ENCODE results near the gene ZGLP1. TPM values are rescaled to one million over a fixed set of nuclear protein-coding genes. Genes with fewer than 3 reads are reported as not detected.

Gene ZGLP1
- total and polyA plus RNA-seq, 2 of the 13 experiments (the other 11 are each of a cell fraction or from before 2014, with no cell fraction given) = 2.4 to 3.0 TPM

GRCh38 chr19:10335352-10335985 is 25.9 kb upstream of the ZGLP1 start (continued):
- TF ChIP-seq RELA (CRISPR knock-in tag; IDR thresholded peaks at IDR 0.05) = no peak
- no peak for TF ChIP-seq ZNF792 (CRISPR knock-in tag; IDR thresholded peaks at IDR 0.05)
- no peak for TF ChIP-seq RFX3 (CRISPR knock-in tag; IDR thresholded peaks at IDR 0.05)
- TF ChIP-seq IKZF5 (CRISPR knock-in tag; IDR thresholded peaks at IDR 0.05) = 0 out of 2 replicates have a peak, but pooled peaks have one; percentile 38
- TF ChIP-seq ZGPAT (CRISPR knock-in tag; IDR thresholded peaks at IDR 0.05) = no peak
- TF ChIP-seq PAWR (CRISPR knock-in tag; IDR thresholded peaks at IDR 0.05; ENCODE audit: borderline replicate concordance) = no peak
- TF ChIP-seq ZSCAN12 (CRISPR knock-in tag; IDR thresholded peaks at IDR 0.05) = no peak
- TF ChIP-seq ZNF704 (CRISPR knock-in tag; IDR thresholded peaks at IDR 0.05; ENCODE audit: borderline replicate concordance) = no peak
- TF ChIP-seq SAP130 (CRISPR knock-in tag; IDR thresholded peaks at IDR 0.05; ENCODE audit: low read depth) = peak; percentile 49
- TF ChIP-seq ZNF850 (CRISPR knock-in tag; conservative IDR thresholded peaks at IDR 0.05) = no peak
- TF ChIP-seq BRF2 (CRISPR knock-in tag; IDR thresholded peaks at IDR 0.05) = no peak
- TF ChIP-seq ZNF816 (CRISPR knock-in tag; IDR thresholded peaks at IDR 0.05; ENCODE audit: borderline replicate concordance) = no peak
- no peak for TF ChIP-seq DR1 (CRISPR knock-in tag; IDR thresholded peaks at IDR 0.05)
- no peak for TF ChIP-seq HNRNPH1 (optimal IDR thresholded peaks at IDR 0.05; ENCODE audit: low read depth, low read length)
- no peak for TF ChIP-seq ZNF276 (CRISPR knock-in tag; IDR thresholded peaks at IDR 0.05; ENCODE audit: low read depth)
- no peak for TF ChIP-seq TMF1 (CRISPR knock-in tag; IDR thresholded peaks at IDR 0.05; ENCODE audit: low read depth)
- TF ChIP-seq AGO1 (IDR thresholded peaks at IDR 0.05; ENCODE audit: low read depth, low read length, poor library complexity, severe bottlenecking) = peak; percentile 37
- no peak for TF ChIP-seq KAT7 (CRISPR knock-in tag; IDR thresholded peaks at IDR 0.05; ENCODE audit: borderline replicate concordance)
- TF ChIP-seq EED (CRISPR knock-in tag; IDR thresholded peaks at IDR 0.05) = 0 out of 2 replicates have a peak, but pooled peaks have one; percentile 8
- 0 out of 2 replicates have a peak, but pooled peaks have one; percentile 14 for TF ChIP-seq DZIP1 (CRISPR knock-in tag; IDR thresholded peaks at IDR 0.05)
- no peak for TF ChIP-seq CENPT (CRISPR knock-in tag; IDR thresholded peaks at IDR 0.05; ENCODE audit: low read depth)

All from HepG2 (cell line).